DMS114 treated with DMSO at 0.1 percent for 48 hours (cell line): ENCODE data around the gene ATP2A1.

Experiments used
- DNase-seq: peaks from one replicate; lab custom pipeline; 2025; ENCODE audit not compliant: unreplicated experiment; lab: John Stamatoyannopoulos, UW

Gene ATP2A1

GRCh38 chr16:28878083-28878926, at the start of gene ATP2A1:
Gene ATP2A1, plus strand, starts transcription at chr16:28878488. Its CDS starts 184 bp downstream, at chr16:28878672.
- DNase-seq, result no peak

GRCh38 chr16:28829747-28830146, 48.5 kb upstream of the ATP2A1 start:
- no peak for DNase-seq

GRCh38 chr16:28830531-28830930, 47.8 kb upstream of the ATP2A1 start:
- no peak for DNase-seq

GRCh38 chr16:28834349-28834748, 43.9 kb upstream of the ATP2A1 start:
- DNase-seq, result no peak

GRCh38 chr16:28834873-28835863, 43.1 kb upstream of the ATP2A1 start:
- DNase-seq, result no peak

- DNase-seq, result no peak
Observed at GRCh38 chr16:28835864-28836760, 42.2 kb upstream of the ATP2A1 start.

- DNase-seq, result no peak
Observed at GRCh38 chr16:28836761-28837064, 41.6 kb upstream of the ATP2A1 start.

GRCh38 chr16:28837672-28838557, 40.4 kb upstream of the ATP2A1 start:
- DNase-seq, result no peak

GRCh38 chr16:28838558-28838918, 39.8 kb upstream of the ATP2A1 start:
- no peak for DNase-seq

- DNase-seq, result no peak
Observed at GRCh38 chr16:28839004-28839639, 39.2 kb upstream of the ATP2A1 start.

GRCh38 chr16:28839899-28840298, 38.4 kb upstream of the ATP2A1 start:
- DNase-seq, result no peak

- DNase-seq, result no peak
Observed at GRCh38 chr16:28842696-28843095, 35.6 kb upstream of the ATP2A1 start.

- DNase-seq, result no peak
Observed at GRCh38 chr16:28843766-28844165, 34.5 kb upstream of the ATP2A1 start.

GRCh38 chr16:28844226-28844885, 33.9 kb upstream of the ATP2A1 start:
- no peak for DNase-seq

- no peak for DNase-seq
Observed at GRCh38 chr16:28845293-28845692, 33.0 kb upstream of the ATP2A1 start.

- DNase-seq, result no peak
Observed at GRCh38 chr16:28845761-28846079, 32.6 kb upstream of the ATP2A1 start.

GRCh38 chr16:28846080-28846932, 32.0 kb upstream of the ATP2A1 start, which contains the start of gene TUFM:
Gene TUFM, minus strand, starts transcription at chr16:28846348. Its CDS starts 79 bp downstream, at chr16:28846269.
- DNase-seq, result peak; percentile 93

- no peak for DNase-seq
Observed at GRCh38 chr16:28846933-28847273, 31.4 kb upstream of the ATP2A1 start.
